HepG2 (cell line): ENCODE measurements around the gene VAMP5. TPM values are rescaled to one million over a fixed set of nuclear protein-coding genes. Genes with fewer than 3 reads are reported as not detected.

ENCODE experiments used
- AHDC1 ChIP-seq: sonication (generic); formaldehyde crosslinking; IDR thresholded peaks from 2 replicates; pipeline ENCODE4 v1.5.1; 2020; ENCODE audit warnings: mild to moderate bottlenecking, missing genetic modification reagents, borderline replicate concordance
- EHMT2 ChIP-seq: fragments of 200-600 bp; sonication (generic); IDR thresholded peaks from 2 replicates; pipeline ENCODE4 v1.7.0; 2017; ENCODE audit warnings: antibody characterized with exemption, low read depth, low read length, borderline replicate concordance
- ETV6 ChIP-seq: sonication (generic); formaldehyde crosslinking; conservative IDR thresholded peaks from 2 replicates; pipeline ENCODE4 v1.4.0; 2020; ENCODE audit warnings: missing genetic modification reagents
- KDM5B ChIP-seq: sonication (generic); formaldehyde crosslinking; IDR thresholded peaks from 2 replicates; pipeline ENCODE4 v1.4.0; 2020; ENCODE audit warnings: missing genetic modification reagents, mild to moderate bottlenecking, borderline replicate concordance
- PPARG ChIP-seq: conservative IDR thresholded peaks from 2 replicates; pipeline ENCODE4 v1.6.1; 2016; ENCODE audit warnings: missing biosample characterization, missing genetic modification reagents
- STAG1 ChIP-seq: sonication (generic); formaldehyde crosslinking; IDR thresholded peaks from 2 replicates; pipeline ENCODE4 v1.4.0; 2020; ENCODE audit warnings: missing genetic modification reagents
- SUZ12 ChIP-seq: fragments of 150-350 bp; IDR thresholded peaks from 2 replicates; pipeline ENCODE4 v1.6.1; 2014; ENCODE audit warnings: low read depth, low read length
- ZHX2 ChIP-seq, 2 experiments: sonication (generic) in 1 of 2; formaldehyde crosslinking in 1 of 2; IDR thresholded peaks; 2 replicates each; pipeline versions ENCODE4 v1.6.1 to v1.9.0; 2014 to 2022; ENCODE audit warnings: antibody characterized with exemption in 1 of 2, borderline replicate concordance in 1 of 2, inconsistent platforms in 1 of 2, low read depth in 1 of 2, missing genetic modification reagents in 1 of 2
- ZNF10 ChIP-seq: sonication (generic); formaldehyde crosslinking; IDR thresholded peaks from 2 replicates; pipeline ENCODE4 v1.4.0; 2020; ENCODE audit warnings: mild to moderate bottlenecking, low read depth, missing genetic modification reagents, borderline replicate concordance
- ZNF549 ChIP-seq: sonication (generic); formaldehyde crosslinking; IDR thresholded peaks from 2 replicates; pipeline ENCODE4 v1.5.0; 2020; ENCODE audit warnings: missing genetic modification reagents
- ZNF577 ChIP-seq: sonication (generic); formaldehyde crosslinking; IDR thresholded peaks from 2 replicates; pipeline ENCODE4 v1.4.0; 2020; ENCODE audit warnings: mild to moderate bottlenecking, low read depth, missing genetic modification reagents, borderline replicate concordance
- ZNF766 ChIP-seq: sonication (generic); formaldehyde crosslinking; IDR thresholded peaks from 2 replicates; pipeline ENCODE4 v1.5.0; 2020; ENCODE audit warnings: missing genetic modification reagents, borderline replicate concordance
- polyA plus RNA-seq, 8 experiments: library from polyadenylated mRNA; depleted of rRNA in 3 of 8; stranded (reverse) in 7 of 8; unstranded in 1 of 8; fragments of >200 nt; fragmentation: Illumina TruSeq in 4 of 8; extraction: Trizol in 4 of 8; gene quantifications; 2 replicates each; pipeline versions ENCODE4 v1.2.1 to v1.2.3, GENCODE V29; 2011 to 2016; ENCODE audit warnings: low read depth in 4 of 8, missing spikeins in 1 of 8, mixed read lengths in 1 of 8; ENCODE audit not compliant: insufficient read depth in 1 of 8
- total RNA-seq, 5 experiments: library from RNA; depleted of rRNA; stranded (reverse); fragments of >200 nt; fragmentation: Illumina TruSeq; extraction: Trizol; gene quantifications; 2 replicates each; pipeline ENCODE4 v1.2.3, GENCODE V29; 2016; ENCODE audit warnings: low read depth in 1 of 5

Gene VAMP5
- total and polyA plus RNA-seq, 2 of the 13 experiments (the other 11 are each of a cell fraction or from before 2014, with no cell fraction given), result 7.2 to 56.7 TPM

GRCh38 chr2:85584857-85585780 is 888 bp downstream of the VAMP5 start (continued):
- peak; percentile 93 for TF ChIP-seq AHDC1 (CRISPR knock-in tag)
- no peak for TF ChIP-seq ZNF10 (CRISPR knock-in tag)
- TF ChIP-seq STAG1, result peak; percentile 1; the same call in 1 of the 2 replicates
- TF ChIP-seq PPARG, result peak; percentile 89
- peak; percentile 62; the same call in 1 of the 2 replicates for TF ChIP-seq ZHX2 (IDR thresholded peaks at IDR 0.05; ENCODE audit: low read depth)
- TF ChIP-seq ZHX2 (CRISPR knock-in tag; IDR thresholded peaks at IDR 0.05; ENCODE audit: borderline replicate concordance), result no peak; the same call in 1 of the 2 replicates
- no peak for TF ChIP-seq SUZ12
- peak; percentile 98 for TF ChIP-seq ETV6 (CRISPR knock-in tag)
- TF ChIP-seq ZNF577 (CRISPR knock-in tag), result no peak
- TF ChIP-seq KDM5B (CRISPR knock-in tag), result no peak
- peak; percentile 31; the same call in 1 of the 2 replicates for TF ChIP-seq EHMT2
- peak; percentile 12; the same call in 1 of the 2 replicates for TF ChIP-seq ZNF766 (CRISPR knock-in tag)
- no peak for TF ChIP-seq ZNF549 (CRISPR knock-in tag)
